H1 (cell line): ENCODE results near the gene CASKIN2. TPM values are rescaled to one million over a fixed set of nuclear protein-coding genes. Genes with fewer than 3 reads are reported as not detected.

Source experiments
- CTCF ChIA-PET: fragments of 300-600 bp; sonication (Branson Sonifier 250); formaldehyde crosslinking; loops from one replicate; lab custom pipeline; 2021; ENCODE audit not compliant: partially characterized antibody; lab: Charles Lee
- POLR2A ChIA-PET: fragments of 300-600 bp; sonication (Branson Sonifier 250); formaldehyde crosslinking; loops from one replicate; lab custom pipeline; 2021; ENCODE audit warnings: inconsistent platforms; ENCODE audit not compliant: partially characterized antibody; lab: Charles Lee
- DNase-seq, 2 experiments: peaks; one replicate each; pipeline versions ENCODE4 v3.0.0 to v3.0.0-alpha.2; 2010 to 2022; ENCODE audit warnings: low spot score in 2 of 2, low read depth in 1 of 2, mixed read lengths in 1 of 2
- FAIRE-seq: peaks from 2 replicates; lab custom pipeline; 2011; peaks lifted over from hg19 to GRCh38; lab: Jason Lieb, UNC
- H2AFZ ChIP-seq: 2 replicates; pipeline ENCODE4 v1.8.1; 2012; ENCODE audit warnings: low read length, inconsistent platforms
- H2AK5ac ChIP-seq: 2 replicates; pipeline ENCODE4 v1.6.1; 2013; ENCODE audit warnings: low read depth, low read length
- H2BK120ac ChIP-seq: replicated peaks from 2 replicates; pipeline ENCODE3; 2013; ENCODE audit warnings: low read depth, low read length, inconsistent platforms
- H2BK12ac ChIP-seq: 2 replicates; pipeline ENCODE4 v1.6.1; 2013; ENCODE audit warnings: low read depth, low read length
- H2BK15ac ChIP-seq: 2 replicates; pipeline ENCODE4 v1.6.1; 2013; ENCODE audit warnings: low read length
- H2BK20ac ChIP-seq: 2 replicates; pipeline ENCODE4 v1.6.1; 2013; ENCODE audit warnings: low read length
- H2BK5ac ChIP-seq: 2 replicates; pipeline ENCODE4 v1.6.1; 2013; ENCODE audit warnings: low read depth, low read length
- H3K14ac ChIP-seq: 2 replicates; pipeline ENCODE4 v1.6.1; 2013; ENCODE audit warnings: inconsistent platforms; ENCODE audit not compliant: insufficient read length
- H3K18ac ChIP-seq: 2 replicates; pipeline ENCODE4 v1.6.1; 2013; ENCODE audit warnings: low read length; ENCODE audit errors: extremely low read depth
- H3K23ac ChIP-seq: 2 replicates; pipeline ENCODE4 v1.6.1; 2013; ENCODE audit warnings: inconsistent platforms; ENCODE audit not compliant: insufficient read length
- H3K23me2 ChIP-seq: 2 replicates; pipeline ENCODE4 v1.6.1; 2013; ENCODE audit warnings: low read depth, low read length
- H3K27ac ChIP-seq: 2 replicates; pipeline ENCODE4 v1.6.1; 2011; ENCODE audit warnings: low read depth, low read length, inconsistent platforms
- H3K27me3 ChIP-seq, 4 experiments: replicated peaks in 1 of 4; 1 replicate in 1 of 4; 2 replicates in 3 of 4; pipeline versions ENCODE4 v1.6.1 to v1.8.1; 2011 to 2013; ENCODE audit warnings: low read length in 3 of 4, mild to moderate bottlenecking in 3 of 4, inconsistent platforms in 2 of 4, mixed read lengths in 2 of 4, moderate library complexity in 1 of 4; ENCODE audit not compliant: control insufficient read depth in 3 of 4, insufficient read depth in 3 of 4; ENCODE audit errors: extremely low read depth in 1 of 4
- H3K36me3 ChIP-seq, 4 experiments: 2 replicates each; pipeline versions ENCODE4 v1.6.1 to v1.8.1; 2011 to 2013; ENCODE audit warnings: mild to moderate bottlenecking in 4 of 4, low read length in 3 of 4, moderate library complexity in 2 of 4, control low read depth in 1 of 4, inconsistent platforms in 1 of 4; ENCODE audit not compliant: insufficient read depth in 4 of 4, control insufficient read depth in 2 of 4
- H3K4ac ChIP-seq: replicated peaks from 2 replicates; pipeline ENCODE3; 2013; ENCODE audit warnings: low read length, low read depth, mixed read lengths, inconsistent platforms; ENCODE audit not compliant: insufficient read length
- H3K4me1 ChIP-seq, 4 experiments: replicated peaks in 1 of 4; 1 replicate in 1 of 4; 2 replicates in 3 of 4; pipeline versions ENCODE4 v1.6.1 to v1.8.1; 2011 to 2013; ENCODE audit warnings: low read length in 3 of 4, inconsistent platforms in 2 of 4, mixed read lengths in 1 of 4; ENCODE audit not compliant: insufficient read depth in 4 of 4, control insufficient read depth in 3 of 4
- H3K4me2 ChIP-seq, 2 experiments: 2 replicates each; pipeline versions ENCODE4 v1.6.1 to v1.8.1; 2011 to 2013; ENCODE audit warnings: low read depth in 2 of 2, low read length in 2 of 2, control low read depth in 1 of 2, inconsistent platforms in 1 of 2, mild to moderate bottlenecking in 1 of 2; ENCODE audit not compliant: insufficient read depth in 1 of 2
- H3K4me3 ChIP-seq, 4 experiments: fragments of 200-600, 300-600 bp in 1 of 4; sonication (generic), shearing (Covaris generic), sonication (Bioruptor Twin) in 1 of 4; 2 replicates each; pipeline versions ENCODE4 v1.5.1 to v1.8.1; 2011 to 2016; ENCODE audit warnings: low read length in 4 of 4, low read depth in 3 of 4, control low read depth in 2 of 4, inconsistent platforms in 2 of 4, mild to moderate bottlenecking in 2 of 4, mixed read lengths in 1 of 4, moderate library complexity in 1 of 4; ENCODE audit not compliant: insufficient read depth in 2 of 4; ENCODE audit errors: extremely low read depth in 1 of 4
- H3K56ac ChIP-seq: replicated peaks from 2 replicates; pipeline ENCODE3; 2013; ENCODE audit warnings: low read depth, mild to moderate bottlenecking, mixed read lengths, low read length, inconsistent platforms; ENCODE audit not compliant: insufficient read length
- H3K79me1 ChIP-seq: 2 replicates; pipeline ENCODE4 v1.6.1; 2013; ENCODE audit warnings: low read depth, low read length, control low read depth
- H3K79me2 ChIP-seq, 2 experiments: 2 replicates each; pipeline versions ENCODE4 v1.6.1 to v1.8.1; 2012 to 2013; ENCODE audit warnings: low read length in 2 of 2, mild to moderate bottlenecking in 2 of 2, inconsistent platforms in 1 of 2; ENCODE audit not compliant: insufficient read depth in 2 of 2, control insufficient read depth in 1 of 2
- H3K9ac ChIP-seq, 4 experiments: replicated peaks in 1 of 4; 1 replicate in 1 of 4; 2 replicates in 3 of 4; pipeline versions ENCODE4 v1.6.1 to v1.8.1; 2011 to 2013; ENCODE audit warnings: low read depth in 3 of 4, low read length in 3 of 4, control low read depth in 2 of 4, mild to moderate bottlenecking in 2 of 4, moderate library complexity in 2 of 4, inconsistent platforms in 1 of 4; ENCODE audit errors: extremely low read depth in 1 of 4
- H3K9me3 ChIP-seq, 2 experiments: 2 replicates each; pipeline versions ENCODE4 v1.6.1 to v1.8.1; 2012 to 2013; ENCODE audit warnings: mild to moderate bottlenecking in 2 of 2, moderate library complexity in 2 of 2, control low read depth in 1 of 2, inconsistent platforms in 1 of 2, low read depth in 1 of 2, low read length in 1 of 2, mixed read lengths in 1 of 2; ENCODE audit not compliant: insufficient read depth in 2 of 2
- H4K20me1 ChIP-seq, 2 experiments: replicated peaks in 1 of 2; 2 replicates each; pipeline versions ENCODE3 to v1.8.1; 2011 to 2013; ENCODE audit warnings: inconsistent platforms in 2 of 2, low read length in 2 of 2, mild to moderate bottlenecking in 1 of 2; ENCODE audit not compliant: insufficient read depth in 2 of 2, control insufficient read depth in 1 of 2
- H4K5ac ChIP-seq: 2 replicates; pipeline ENCODE4 v1.6.1; 2013; ENCODE audit warnings: low read length, low read depth, mixed read lengths, inconsistent platforms; ENCODE audit not compliant: insufficient read length
- H4K8ac ChIP-seq: 2 replicates; pipeline ENCODE4 v1.8.0; 2013; ENCODE audit warnings: mild to moderate bottlenecking, moderate library complexity, low read length, inconsistent platforms; ENCODE audit not compliant: insufficient read depth; ENCODE audit errors: extremely low read depth
- H4K91ac ChIP-seq: replicated peaks from 2 replicates; pipeline ENCODE3; 2013; ENCODE audit warnings: low read length, mixed read lengths, inconsistent platforms; ENCODE audit not compliant: insufficient read length
- CEBPB ChIP-seq: IDR thresholded peaks from 2 replicates; pipeline ENCODE4 v1.6.1; 2012; ENCODE audit warnings: low read depth, low read length
- KDM1A ChIP-seq: fragments of 200-600, 300-600 bp; sonication (generic); IDR thresholded peaks from 2 replicates; pipeline ENCODE4 v1.7.1; 2016; ENCODE audit warnings: mild to moderate bottlenecking, low read length, borderline replicate concordance
- MAFK ChIP-seq: IDR thresholded peaks from 2 replicates; pipeline ENCODE4 v1.6.1; 2012; ENCODE audit warnings: low read depth, mild to moderate bottlenecking, improper control_type of control experiment, low read length
- RAD21 ChIP-seq, 2 experiments: IDR thresholded peaks in 1 of 2; conservative IDR thresholded peaks in 1 of 2; 2 replicates each; pipeline ENCODE4 v1.6.1; 2011; ENCODE audit warnings: low read depth in 2 of 2, low read length in 2 of 2, improper control_type of control experiment in 1 of 2, inconsistent platforms in 1 of 2, mild to moderate bottlenecking in 1 of 2, moderate library complexity in 1 of 2
- SIRT6 ChIP-seq: IDR thresholded peaks from one replicate; pipeline ENCODE4 v1.7.1; 2012; ENCODE audit warnings: low read length, inconsistent platforms
- TAF1 ChIP-seq: IDR thresholded peaks from 2 replicates; pipeline ENCODE4 v1.6.1; 2011; ENCODE audit warnings: mild to moderate bottlenecking, low read depth, low read length
- TEAD4 ChIP-seq: IDR thresholded peaks from 2 replicates; pipeline ENCODE4 v1.6.1; 2012; ENCODE audit warnings: low read depth, low read length, inconsistent platforms, mixed read lengths
- WGBS, 2 experiments: shearing (Covaris generic) in 1 of 2; methylation state at CpG; one replicate each; pipeline versions ENCODE4 v1.1.6 to v1.1.7; 2013 to 2015; ENCODE audit warnings: low lambda C conversion rate in 2 of 2, mixed read lengths in 2 of 2, inconsistent platforms in 1 of 2, low coverage in 1 of 2, missing lambda C conversion rate in 1 of 2; ENCODE audit not compliant: insufficient replicate concordance in 2 of 2, insufficient coverage in 1 of 2, insufficient read length in 1 of 2; ENCODE audit errors: extremely low coverage in 1 of 2, missing lambda C conversion rate in 1 of 2; 5-methylcytosine and 5-hydroxymethylcytosine counted together
- polyA plus RNA-seq, 7 experiments: library from polyadenylated mRNA; depleted of rRNA in 3 of 7; stranded (reverse) in 5 of 7; unstranded in 2 of 7; fragments of >200 nt in 5 of 7; fragments of 200-250 nt in 2 of 7; gene quantifications; 1 replicate in 5 of 7; 2 replicates in 1 of 7; 4 replicates in 1 of 7; pipeline versions ENCODE4 v1.2.1 to v1.2.3, GENCODE V29; 2011 to 2013; ENCODE audit warnings: missing spikeins in 2 of 7, mixed read lengths in 2 of 7
- total RNA-seq: library from RNA; stranded (reverse); fragmentation: NEBNext Ultra II Directional; extraction: Animal tissue kit (Norgen Biotek cat#: 25700); gene quantifications from 2 replicates; pipeline ENCODE4 v1.2.1, GENCODE V29; 2021
- TF ChIP-seq, protein P1 (sequence below), 3 experiments: IDR thresholded peaks; 1 replicate in 2 of 3; 2 replicates in 1 of 3; pipeline versions ENCODE4 v1.5.1 to v1.6.1; 2011; ENCODE audit warnings: low read length in 3 of 3, mild to moderate bottlenecking in 3 of 3, inconsistent platforms in 2 of 3, low read depth in 1 of 3, moderate library complexity in 1 of 3; ENCODE audit not compliant: insufficient read depth in 1 of 3; ENCODE audit errors: control extremely low read depth in 1 of 3
- TF ChIP-seq, protein P2 (sequence below): IDR thresholded peaks from 2 replicates; pipeline ENCODE4 v1.6.1; 2011; ENCODE audit warnings: low read length, improper control_type of control experiment

Gene CASKIN2
- total and polyA plus RNA-seq, 2 of the 8 experiments (the other 6 are each of a cell fraction or from before 2014, with no cell fraction given): 6.7 to 32.3 TPM

DNA sequence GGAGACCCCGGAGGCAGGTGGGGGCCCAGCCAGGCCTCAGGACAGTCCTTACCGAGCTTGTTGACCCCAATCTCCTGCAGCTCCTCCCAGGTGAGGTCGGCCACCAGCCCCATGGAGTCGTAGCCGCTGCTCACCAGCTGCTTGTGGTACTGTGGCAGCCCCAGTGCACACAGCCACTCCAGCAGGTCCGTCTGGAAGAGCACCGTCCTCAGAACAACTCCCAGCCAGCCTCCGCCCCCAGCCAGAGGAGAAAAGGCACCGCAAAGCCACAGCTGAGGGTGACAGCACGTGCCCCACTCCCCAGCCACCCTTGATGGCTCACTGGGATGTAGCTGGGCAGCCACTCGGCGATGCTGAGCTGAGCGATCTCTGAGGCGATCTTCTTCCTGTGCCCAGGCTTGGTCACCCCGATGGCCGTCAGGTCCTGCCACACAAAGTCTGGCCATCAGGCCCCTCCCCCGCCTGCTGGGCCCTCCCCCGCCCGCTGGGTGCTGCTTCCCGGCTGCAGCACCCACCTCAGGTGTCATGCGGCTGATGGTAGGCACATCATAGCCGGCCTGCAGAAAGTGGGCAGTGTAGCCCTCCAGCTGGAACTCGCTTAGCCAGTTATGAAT is 11.9 kb downstream of the CASKIN2 start:
- WGBS, 2 experiments: 89% methylated on average over 19 of the region's 23 CpGs; no CpG with 5 or more reads in 1 of the 2 experiments
- H4K20me1 ChIP-seq: peaks cover 2 to 14% of the 10 kb centered on the region in 2 experiments
- no peak overlapping the region for H2AK5ac ChIP-seq
- H3K9ac ChIP-seq: no peak overlapping the region
- H3K9me3 ChIP-seq: no peaks in the 10 kb centered on the region
- no peak overlapping the region for H4K5ac ChIP-seq
- peak overlapping the region; percentile 27; the same call in 1 of the 2 replicates for H2BK12ac ChIP-seq
- H3K27me3 ChIP-seq: no peaks in the 10 kb centered on the region
- no peak overlapping the region; the same call in 1 of the 2 replicates for H4K8ac ChIP-seq
- H3K79me2 ChIP-seq: no peaks in the 10 kb centered on the region
- H3K4me3 ChIP-seq: no peak overlapping the region
- CTCF ChIA-PET: interaction anchor here (0.5 to 8.2 kb wide), 25 partner anchors 8 to 632 kb away, joined by 3 to 67 read pairs (median 4); partner anchors contain the start of genes TMEM94 and TSEN54
- no peak overlapping the region for H2BK20ac ChIP-seq
- H2AFZ ChIP-seq: no peak overlapping the region
- H4K91ac ChIP-seq: no peak overlapping the region
- no peak overlapping the region for H3K27ac ChIP-seq
- H3K4me1 ChIP-seq: peaks cover 0 to 1% (median 0%) of the 10 kb centered on the region in 4 experiments; a peak in 1 of 7 replicates
- FAIRE-seq (no peak), DNase-seq (no peak)
- H3K56ac ChIP-seq: no peak overlapping the region
- H3K79me1 ChIP-seq: no peaks in the 10 kb centered on the region
- no peak overlapping the region for H3K4ac ChIP-seq
- no peak overlapping the region for H2BK15ac ChIP-seq
- POLR2A ChIA-PET: interaction anchor here (0.6 to 6.4 kb wide), 10 partner anchors 10 to 92 kb away, joined by 3 to 35 read pairs (median 4); partner anchors contain the start of gene TSEN54
- H2BK120ac ChIP-seq: no peak overlapping the region
- H3K23me2 ChIP-seq: no peaks in the 10 kb centered on the region
- H3K14ac ChIP-seq: no peak overlapping the region
- H3K23ac ChIP-seq: no peak overlapping the region
- H2BK5ac ChIP-seq: no peak overlapping the region
- no peak overlapping the region for H3K18ac ChIP-seq
- H3K4me2 ChIP-seq: no peak overlapping the region
- H3K36me3 ChIP-seq: peaks cover 2 to 14% (median 10%) of the 10 kb centered on the region in 4 experiments; a peak in 6 of 8 replicates
- TF ChIP-seq TAF1: no peak
- no peak for TF ChIP-seq MAFK
- no peak for TF ChIP-seq RAD21 (IDR thresholded peaks at IDR 0.05 in 1 of 2, conservative IDR thresholded peaks at IDR 0.05 in 1 of 2; ENCODE audit: low read depth in 2 of 2, low read length in 2 of 2)
- no peak for TF ChIP-seq CEBPB
- TF ChIP-seq, protein P1, sequence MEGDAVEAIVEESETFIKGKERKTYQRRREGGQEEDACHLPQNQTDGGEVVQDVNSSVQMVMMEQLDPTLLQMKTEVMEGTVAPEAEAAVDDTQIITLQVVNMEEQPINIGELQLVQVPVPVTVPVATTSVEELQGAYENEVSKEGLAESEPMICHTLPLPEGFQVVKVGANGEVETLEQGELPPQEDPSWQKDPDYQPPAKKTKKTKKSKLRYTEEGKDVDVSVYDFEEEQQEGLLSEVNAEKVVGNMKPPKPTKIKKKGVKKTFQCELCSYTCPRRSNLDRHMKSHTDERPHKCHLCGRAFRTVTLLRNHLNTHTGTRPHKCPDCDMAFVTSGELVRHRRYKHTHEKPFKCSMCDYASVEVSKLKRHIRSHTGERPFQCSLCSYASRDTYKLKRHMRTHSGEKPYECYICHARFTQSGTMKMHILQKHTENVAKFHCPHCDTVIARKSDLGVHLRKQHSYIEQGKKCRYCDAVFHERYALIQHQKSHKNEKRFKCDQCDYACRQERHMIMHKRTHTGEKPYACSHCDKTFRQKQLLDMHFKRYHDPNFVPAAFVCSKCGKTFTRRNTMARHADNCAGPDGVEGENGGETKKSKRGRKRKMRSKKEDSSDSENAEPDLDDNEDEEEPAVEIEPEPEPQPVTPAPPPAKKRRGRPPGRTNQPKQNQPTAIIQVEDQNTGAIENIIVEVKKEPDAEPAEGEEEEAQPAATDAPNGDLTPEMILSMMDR (IDR thresholded peaks at IDR 0.05; ENCODE audit: control extremely low read depth in 1 of 3, insufficient read depth in 1 of 3, low read depth in 1 of 3, low read length in 3 of 3): no peak
- TF ChIP-seq, protein P2, sequence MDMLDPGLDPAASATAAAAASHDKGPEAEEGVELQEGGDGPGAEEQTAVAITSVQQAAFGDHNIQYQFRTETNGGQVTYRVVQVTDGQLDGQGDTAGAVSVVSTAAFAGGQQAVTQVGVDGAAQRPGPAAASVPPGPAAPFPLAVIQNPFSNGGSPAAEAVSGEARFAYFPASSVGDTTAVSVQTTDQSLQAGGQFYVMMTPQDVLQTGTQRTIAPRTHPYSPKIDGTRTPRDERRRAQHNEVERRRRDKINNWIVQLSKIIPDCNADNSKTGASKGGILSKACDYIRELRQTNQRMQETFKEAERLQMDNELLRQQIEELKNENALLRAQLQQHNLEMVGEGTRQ: no peak
- TF ChIP-seq SIRT6: no peak
- no peak for TF ChIP-seq KDM1A
- no peak for TF ChIP-seq TEAD4
